Kidney capillary endothelial cell (primary cell): ENCODE results near the gene CERT1.
"Not testable (repeated sequence)": the region's sequence is repeated elsewhere in the genome, so short reads cannot be mapped to it uniquely, and the experiment has no call there.

Experiments
- DNase-seq: peaks from one replicate; pipeline ENCODE4 v3.0.0-alpha.2; 2018; ENCODE audit warnings: low spot score

Gene CERT1

DNA sequence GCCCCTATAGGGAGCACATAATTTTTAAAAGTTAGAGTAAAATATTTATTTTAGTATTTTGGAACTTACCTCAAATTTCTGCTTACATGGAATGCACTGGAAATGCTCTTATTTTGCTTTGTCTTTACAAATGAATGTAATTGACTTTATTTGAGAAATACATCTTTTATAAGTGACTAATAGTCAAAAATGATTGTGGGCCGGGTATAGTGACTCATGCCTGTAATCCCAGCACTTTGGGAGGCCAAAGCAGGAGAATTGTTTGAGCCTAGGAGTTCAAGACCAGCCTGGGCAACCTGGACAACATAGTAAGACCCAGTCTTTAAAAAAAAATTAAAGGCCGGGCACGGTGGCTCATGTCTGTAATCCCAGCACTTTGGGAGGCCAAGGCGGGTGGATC lies 168.6 kb downstream of the CERT1 start:
- DNase-seq, result no peak

DNA sequence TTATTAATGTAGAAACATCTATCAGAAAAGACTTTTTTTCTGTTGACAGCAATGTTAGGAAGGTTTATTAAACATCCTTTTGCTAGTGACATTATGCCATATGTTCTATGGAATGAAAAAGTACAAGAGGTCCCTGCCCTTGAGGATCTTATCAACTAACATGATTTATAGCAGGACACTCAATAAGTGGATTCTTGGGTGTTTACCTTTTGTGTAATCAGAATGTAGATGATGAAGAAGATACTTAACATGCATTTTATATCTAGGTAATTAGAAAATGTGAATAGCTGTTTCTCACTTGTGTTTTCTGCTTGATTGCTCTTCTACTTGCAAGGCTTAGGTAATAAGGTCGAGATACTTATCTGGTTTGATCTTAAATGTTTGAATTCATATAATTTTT lies 169.5 kb downstream of the CERT1 start:
- no peak for DNase-seq

DNA sequence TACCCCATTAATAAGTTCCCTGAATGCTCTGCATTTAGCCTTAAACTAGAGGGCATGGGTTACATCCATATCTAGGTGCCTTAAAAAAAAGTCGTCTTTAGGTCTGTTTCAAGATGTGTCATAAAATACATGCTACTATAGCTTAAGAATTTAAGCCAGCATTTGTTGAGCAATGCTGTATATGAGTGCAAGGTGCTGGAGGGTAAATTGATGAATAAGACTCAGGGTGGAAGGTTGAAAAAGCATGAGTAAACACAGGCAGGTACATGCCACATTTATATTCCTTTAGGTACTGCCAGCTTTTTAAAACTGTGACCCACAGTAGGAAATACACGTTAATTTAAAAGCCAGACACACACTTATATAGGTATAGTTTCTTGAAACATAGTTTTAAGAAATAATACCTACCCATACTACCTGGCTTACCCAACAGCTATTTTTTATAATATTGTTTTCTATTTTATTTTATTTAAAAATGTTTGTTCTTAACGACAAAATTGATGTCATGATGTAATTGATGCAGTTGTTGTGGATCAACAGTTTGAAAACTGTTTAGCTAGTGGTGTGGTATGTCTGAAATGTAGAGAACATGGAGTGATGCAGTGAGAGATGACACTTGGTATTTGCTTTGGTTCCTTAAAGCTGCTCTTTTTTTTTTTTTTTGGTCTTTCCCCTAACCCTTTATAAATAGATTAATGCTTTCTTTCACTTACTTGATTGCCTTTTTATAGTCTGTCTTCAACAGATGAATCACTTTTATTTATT lies 170.5 kb downstream of the CERT1 start:
- no peak for DNase-seq

- DNase-seq, result no peak
These were observed 173.0 kb downstream of the CERT1 start for GRCh38 chr5:75338408-75338807.

DNA sequence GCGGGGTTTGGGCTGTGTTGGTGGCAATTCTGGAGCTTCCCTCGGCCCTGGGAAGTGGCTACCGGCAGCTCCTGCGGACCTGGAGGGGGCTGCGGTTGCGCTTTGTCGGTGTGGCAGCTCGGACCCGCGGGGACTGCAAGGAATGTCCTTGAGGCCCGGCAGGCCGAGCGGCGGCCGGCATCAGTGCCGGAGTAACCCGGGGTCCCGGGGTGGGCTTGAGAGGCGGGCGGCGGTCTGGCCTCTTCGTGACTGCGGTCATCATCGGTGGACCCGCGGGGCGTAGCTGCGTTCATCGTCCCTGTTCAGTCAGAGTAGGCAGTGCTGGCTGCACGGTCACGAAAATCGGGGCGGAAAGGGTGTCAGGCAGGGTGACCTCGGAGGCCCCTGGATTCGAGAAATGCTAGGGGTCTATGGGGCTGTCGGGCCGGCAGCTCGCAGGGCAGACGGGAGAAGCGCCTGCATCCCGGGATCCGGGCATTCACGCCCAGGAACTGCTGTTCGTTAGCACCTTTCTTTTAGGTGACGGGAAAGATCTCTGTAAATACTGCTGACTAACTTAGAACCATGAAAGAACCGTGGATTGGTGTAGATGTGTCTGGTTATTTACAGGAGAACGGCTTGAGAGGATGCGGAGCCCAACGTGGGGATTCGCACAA lies 173.9 kb downstream of the CERT1 start:
- peak; percentile 13 for DNase-seq

DNA sequence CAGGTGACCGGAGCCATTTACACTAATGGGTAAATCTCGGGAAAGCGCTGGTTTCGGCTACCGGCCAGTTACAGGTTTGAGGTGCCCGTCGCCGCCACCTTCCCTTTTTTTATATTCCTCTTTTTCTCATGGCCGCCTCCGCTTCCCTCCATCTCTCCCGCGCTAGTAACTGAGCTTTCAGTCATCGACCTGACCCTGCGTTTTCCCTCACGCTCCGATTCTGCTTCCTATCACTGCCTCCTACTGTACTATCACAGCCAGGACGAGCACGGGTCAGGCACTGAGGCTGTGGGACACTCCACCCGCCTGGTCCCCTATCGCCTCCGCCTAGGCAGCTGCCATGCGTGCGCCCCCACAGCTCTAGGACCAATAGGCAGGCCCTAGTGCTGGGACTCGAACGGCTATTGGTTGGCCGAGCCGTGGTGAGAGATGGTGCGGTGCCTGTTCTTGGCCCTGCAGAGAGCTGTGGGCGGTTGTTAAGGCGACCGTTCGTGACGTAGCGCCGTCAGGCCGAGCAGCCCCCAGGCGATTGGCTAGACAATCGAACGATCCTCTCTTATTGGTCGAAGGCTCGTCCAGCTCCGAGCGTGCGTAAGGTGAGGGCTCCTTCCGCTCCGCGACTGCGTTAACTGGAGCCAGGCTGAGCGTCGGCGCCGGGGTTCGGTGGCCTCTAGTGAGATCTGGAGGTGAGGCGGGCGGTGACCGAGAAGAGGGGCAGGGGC lies 174.7 kb downstream of the CERT1 start, which contains the start of gene HMGCR:
TSS of gene HMGCR (plus strand) at position 606 of the 722 bp plus-strand sequence. CDS start 5,386 bp downstream, outside the sequence.
- peak; percentile 99 for DNase-seq

DNA sequence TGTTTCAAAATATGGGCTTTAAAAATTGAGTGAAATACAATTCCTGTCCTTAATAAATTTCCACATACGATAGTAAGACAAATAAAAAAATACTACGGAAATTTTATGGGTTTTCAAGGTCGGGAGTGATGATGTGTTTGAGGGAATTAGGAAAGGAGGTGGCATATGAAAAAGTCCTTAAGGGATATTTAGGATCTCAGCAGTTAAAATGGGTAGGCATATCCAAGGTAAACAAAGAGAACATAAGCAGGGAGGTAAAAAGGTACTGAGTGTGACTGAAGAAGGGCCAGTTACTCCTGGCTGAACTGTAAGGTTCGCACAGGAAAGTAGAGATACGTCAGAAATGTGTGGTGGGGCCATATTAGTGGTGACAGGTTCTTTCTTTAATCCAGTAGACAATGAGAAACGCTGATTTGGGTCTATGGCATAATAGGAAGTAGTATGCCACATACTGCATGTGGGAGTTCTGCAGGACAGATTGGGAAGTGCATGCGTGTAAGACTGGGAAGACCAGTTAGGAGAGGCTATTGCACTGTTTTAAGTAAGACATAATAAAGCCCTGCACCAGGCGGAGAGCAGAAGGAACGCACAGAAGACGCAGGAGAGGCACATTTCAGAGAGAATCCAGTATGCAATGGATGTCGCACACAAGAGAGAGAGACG lies 175.3 kb downstream of the CERT1 start:
- peak; percentile 76 for DNase-seq

- no peak for DNase-seq
These were observed 175.9 kb downstream of the CERT1 start for GRCh38 chr5:75335486-75335885.

GRCh38 chr5:75334413-75334812 lies 177.0 kb downstream of the CERT1 start:
- not testable (repeated sequence) for DNase-seq

DNA sequence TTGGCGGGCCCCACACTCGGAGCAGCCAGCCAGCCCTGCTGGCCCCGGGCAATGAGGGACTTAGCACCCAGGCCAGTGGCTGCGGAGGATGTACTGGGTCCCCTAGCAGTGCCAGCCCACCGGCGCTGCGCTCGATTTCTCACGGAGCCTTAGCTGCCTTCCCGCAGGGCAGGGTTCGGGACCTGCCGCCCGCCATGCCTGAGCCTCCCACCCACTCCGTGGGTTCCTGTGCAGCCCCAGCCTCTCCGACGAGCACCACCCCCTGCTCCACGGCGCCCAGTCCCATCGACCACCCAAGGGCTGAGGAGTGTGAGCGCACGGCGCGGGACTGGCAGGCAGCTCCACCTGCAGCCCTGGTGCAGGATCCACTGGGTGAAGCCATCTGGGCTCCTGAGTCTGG lies 177.7 kb downstream of the CERT1 start:
- DNase-seq, result not testable (repeated sequence)

- no peak for DNase-seq
These were observed 180.0 kb downstream of the CERT1 start for GRCh38 chr5:75331095-75332090.

DNA sequence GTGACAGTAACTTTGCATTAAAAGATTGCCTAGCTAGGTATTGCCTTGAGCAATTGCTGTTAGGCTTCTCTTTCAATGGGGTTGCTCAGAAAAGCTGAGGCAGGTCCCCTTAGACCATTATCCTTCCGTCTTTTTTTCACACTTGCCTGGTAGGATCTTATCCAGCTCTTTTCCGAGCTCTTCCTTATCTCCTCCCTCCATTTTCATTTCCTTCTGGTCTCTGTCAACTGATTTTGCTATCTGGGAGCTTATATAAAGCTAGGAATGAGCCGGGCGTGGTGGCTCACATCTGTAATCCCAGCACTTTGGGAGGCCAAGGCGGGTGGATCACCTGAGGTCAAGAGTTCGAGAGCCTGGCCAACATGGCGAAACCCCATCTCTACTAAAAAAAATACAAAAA lies 181.0 kb downstream of the CERT1 start:
- DNase-seq, result no peak
